HepG2 (cell line): Measurements from ENCODE around the gene TLK1. TPM values are rescaled to one million over a fixed set of nuclear protein-coding genes. Genes with fewer than 3 reads are reported as not detected.

Source experiments
- KMT2B ChIP-seq: IDR thresholded peaks from 2 replicates; pipeline ENCODE4 v1.6.1; 2016; ENCODE audit warnings: missing genetic modification reagents, missing compliant biosample characterization
- NR2C2 ChIP-seq: sonication (generic); formaldehyde crosslinking; IDR thresholded peaks from 2 replicates; pipeline ENCODE4 v1.4.0; 2020; ENCODE audit warnings: missing genetic modification reagents, mild to moderate bottlenecking, moderate library complexity, borderline replicate concordance
- TFDP2 ChIP-seq: sonication (generic); formaldehyde crosslinking; IDR thresholded peaks from 2 replicates; pipeline ENCODE4 v1.4.0; 2020; ENCODE audit warnings: missing genetic modification reagents
- XBP1 ChIP-seq: sonication (generic); formaldehyde crosslinking; IDR thresholded peaks from 2 replicates; pipeline ENCODE4 v1.5.0; 2020; ENCODE audit warnings: missing genetic modification reagents
- ZBED4 ChIP-seq: sonication (generic); formaldehyde crosslinking; IDR thresholded peaks from 2 replicates; pipeline ENCODE4 v1.4.0; 2020; ENCODE audit warnings: missing genetic modification reagents, borderline replicate concordance
- ZC3H4 ChIP-seq: sonication (generic); formaldehyde crosslinking; IDR thresholded peaks from 2 replicates; pipeline ENCODE4 v1.4.0; 2020; ENCODE audit warnings: missing genetic modification reagents, borderline replicate concordance
- ZNF382 ChIP-seq: sonication (generic); formaldehyde crosslinking; IDR thresholded peaks from 2 replicates; pipeline ENCODE4 v1.5.0; 2020; ENCODE audit warnings: missing genetic modification reagents, mild to moderate bottlenecking, borderline replicate concordance
- ZNF441 ChIP-seq: sonication (generic); formaldehyde crosslinking; IDR thresholded peaks from 2 replicates; pipeline ENCODE4 v1.7.0; 2021; ENCODE audit warnings: missing genetic modification reagents, borderline replicate concordance
- ZNF549 ChIP-seq: sonication (generic); formaldehyde crosslinking; IDR thresholded peaks from 2 replicates; pipeline ENCODE4 v1.5.0; 2020; ENCODE audit warnings: missing genetic modification reagents
- ZNF800 ChIP-seq: sonication (generic); formaldehyde crosslinking; IDR thresholded peaks from 2 replicates; pipeline ENCODE4 v1.4.0; 2020; ENCODE audit warnings: missing genetic modification reagents
- polyA plus RNA-seq, 8 experiments: library from polyadenylated mRNA; depleted of rRNA in 3 of 8; stranded (reverse) in 7 of 8; unstranded in 1 of 8; fragments of >200 nt; fragmentation: Illumina TruSeq in 4 of 8; extraction: Trizol in 4 of 8; gene quantifications; 2 replicates each; pipeline versions ENCODE4 v1.2.1 to v1.2.3, GENCODE V29; 2011 to 2016; ENCODE audit warnings: low read depth in 4 of 8, missing spikeins in 1 of 8, mixed read lengths in 1 of 8; ENCODE audit not compliant: insufficient read depth in 1 of 8
- total RNA-seq, 5 experiments: library from RNA; depleted of rRNA; stranded (reverse); fragments of >200 nt; fragmentation: Illumina TruSeq; extraction: Trizol; gene quantifications; 2 replicates each; pipeline ENCODE4 v1.2.3, GENCODE V29; 2016; ENCODE audit warnings: low read depth in 1 of 5
- TF ChIP-seq, protein P1 (sequence below): sonication (generic); formaldehyde crosslinking; IDR thresholded peaks from 2 replicates; pipeline ENCODE4 v1.5.0; 2020; ENCODE audit warnings: mild to moderate bottlenecking, missing genetic modification reagents, borderline replicate concordance
- TF ChIP-seq, protein P2 (sequence below): sonication (generic); formaldehyde crosslinking; IDR thresholded peaks from 2 replicates; pipeline ENCODE4 v1.4.0; 2020; ENCODE audit warnings: missing genetic modification reagents, borderline replicate concordance

TLK1 gene
- total and polyA plus RNA-seq, 2 of the 13 experiments (the other 11 are each of a cell fraction or from before 2014, with no cell fraction given), result 16.8 to 28.7 TPM

DNA sequence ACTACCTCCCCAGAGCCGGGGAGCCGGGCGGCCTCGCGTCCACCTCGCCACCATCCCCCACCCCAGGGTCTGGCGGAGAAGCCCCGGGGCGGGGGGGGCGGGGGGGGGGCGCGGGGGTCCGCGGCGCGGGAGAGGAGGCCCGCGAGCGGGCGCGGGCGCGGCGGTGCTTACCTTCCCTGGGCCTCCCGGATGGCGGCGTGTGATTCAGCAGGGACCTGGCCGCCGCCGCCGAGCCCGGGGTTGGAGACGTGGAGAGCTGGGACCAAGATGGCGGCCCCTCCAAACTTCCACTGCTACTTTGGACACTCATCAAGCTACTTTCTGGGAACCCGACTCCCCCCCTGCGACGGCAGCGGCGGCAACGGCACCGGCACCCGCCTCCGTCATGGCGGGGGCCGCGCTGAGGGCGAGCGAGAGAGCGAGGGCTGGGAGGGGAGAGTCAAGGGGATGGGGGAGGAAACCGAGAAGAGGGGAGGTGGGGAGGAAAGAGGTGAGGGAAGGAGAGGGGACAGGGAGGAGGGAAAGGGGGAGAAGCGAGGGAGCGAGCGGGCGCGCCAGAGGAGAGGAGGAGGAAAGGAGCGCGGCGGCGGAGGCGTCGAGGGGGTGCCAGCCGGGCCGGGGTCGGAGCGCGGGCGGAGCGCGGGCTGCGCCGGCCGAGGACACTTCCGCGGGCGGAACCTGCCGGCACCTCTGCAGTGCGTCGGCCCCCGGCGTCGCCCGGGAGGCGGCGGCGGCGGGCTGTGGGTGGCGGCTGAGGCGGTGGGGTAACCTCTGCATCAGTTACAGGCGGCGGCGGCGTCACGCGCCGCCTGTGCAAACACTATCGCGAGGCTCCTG, at the start of gene TLK1 (continued):
- TF ChIP-seq TFDP2 (CRISPR knock-in tag) (0 out of 2 replicates have a peak, but pooled peaks have one; percentile 26), ZNF549 (CRISPR knock-in tag) (no peak), ZNF441 (CRISPR knock-in tag) (peak; percentile 28; the same call in 1 of the 2 replicates), ZNF800 (CRISPR knock-in tag) (0 out of 2 replicates have a peak, but pooled peaks have one; percentile 64), ZNF382 (CRISPR knock-in tag) (no peak), ZBED4 (CRISPR knock-in tag) (no peak), XBP1 (CRISPR knock-in tag) (no peak), KMT2B (0 out of 2 replicates have a peak, but pooled peaks have one; percentile 20), ZC3H4 (no peak; the same call in 1 of the 2 replicates), NR2C2 (CRISPR knock-in tag) (no peak)
- TF ChIP-seq, protein P1, sequence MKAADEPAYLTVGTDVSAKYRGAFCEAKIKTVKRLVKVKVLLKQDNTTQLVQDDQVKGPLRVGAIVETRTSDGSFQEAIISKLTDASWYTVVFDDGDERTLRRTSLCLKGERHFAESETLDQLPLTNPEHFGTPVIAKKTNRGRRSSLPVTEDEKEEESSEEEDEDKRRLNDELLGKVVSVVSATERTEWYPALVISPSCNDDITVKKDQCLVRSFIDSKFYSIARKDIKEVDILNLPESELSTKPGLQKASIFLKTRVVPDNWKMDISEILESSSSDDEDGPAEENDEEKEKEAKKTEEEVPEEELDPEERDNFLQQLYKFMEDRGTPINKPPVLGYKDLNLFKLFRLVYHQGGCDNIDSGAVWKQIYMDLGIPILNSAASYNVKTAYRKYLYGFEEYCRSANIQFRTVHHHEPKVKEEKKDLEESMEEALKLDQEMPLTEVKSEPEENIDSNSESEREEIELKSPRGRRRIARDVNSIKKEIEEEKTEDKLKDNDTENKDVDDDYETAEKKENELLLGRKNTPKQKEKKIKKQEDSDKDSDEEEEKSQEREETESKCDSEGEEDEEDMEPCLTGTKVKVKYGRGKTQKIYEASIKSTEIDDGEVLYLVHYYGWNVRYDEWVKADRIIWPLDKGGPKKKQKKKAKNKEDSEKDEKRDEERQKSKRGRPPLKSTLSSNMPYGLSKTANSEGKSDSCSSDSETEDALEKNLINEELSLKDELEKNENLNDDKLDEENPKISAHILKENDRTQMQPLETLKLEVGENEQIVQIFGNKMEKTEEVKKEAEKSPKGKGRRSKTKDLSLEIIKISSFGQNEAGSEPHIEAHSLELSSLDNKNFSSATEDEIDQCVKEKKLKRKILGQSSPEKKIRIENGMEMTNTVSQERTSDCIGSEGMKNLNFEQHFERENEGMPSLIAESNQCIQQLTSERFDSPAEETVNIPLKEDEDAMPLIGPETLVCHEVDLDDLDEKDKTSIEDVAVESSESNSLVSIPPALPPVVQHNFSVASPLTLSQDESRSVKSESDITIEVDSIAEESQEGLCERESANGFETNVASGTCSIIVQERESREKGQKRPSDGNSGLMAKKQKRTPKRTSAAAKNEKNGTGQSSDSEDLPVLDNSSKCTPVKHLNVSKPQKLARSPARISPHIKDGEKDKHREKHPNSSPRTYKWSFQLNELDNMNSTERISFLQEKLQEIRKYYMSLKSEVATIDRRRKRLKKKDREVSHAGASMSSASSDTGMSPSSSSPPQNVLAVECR (CRISPR knock-in tag), result peak; percentile 18; the same call in 1 of the 2 replicates
- TF ChIP-seq, protein P2, sequence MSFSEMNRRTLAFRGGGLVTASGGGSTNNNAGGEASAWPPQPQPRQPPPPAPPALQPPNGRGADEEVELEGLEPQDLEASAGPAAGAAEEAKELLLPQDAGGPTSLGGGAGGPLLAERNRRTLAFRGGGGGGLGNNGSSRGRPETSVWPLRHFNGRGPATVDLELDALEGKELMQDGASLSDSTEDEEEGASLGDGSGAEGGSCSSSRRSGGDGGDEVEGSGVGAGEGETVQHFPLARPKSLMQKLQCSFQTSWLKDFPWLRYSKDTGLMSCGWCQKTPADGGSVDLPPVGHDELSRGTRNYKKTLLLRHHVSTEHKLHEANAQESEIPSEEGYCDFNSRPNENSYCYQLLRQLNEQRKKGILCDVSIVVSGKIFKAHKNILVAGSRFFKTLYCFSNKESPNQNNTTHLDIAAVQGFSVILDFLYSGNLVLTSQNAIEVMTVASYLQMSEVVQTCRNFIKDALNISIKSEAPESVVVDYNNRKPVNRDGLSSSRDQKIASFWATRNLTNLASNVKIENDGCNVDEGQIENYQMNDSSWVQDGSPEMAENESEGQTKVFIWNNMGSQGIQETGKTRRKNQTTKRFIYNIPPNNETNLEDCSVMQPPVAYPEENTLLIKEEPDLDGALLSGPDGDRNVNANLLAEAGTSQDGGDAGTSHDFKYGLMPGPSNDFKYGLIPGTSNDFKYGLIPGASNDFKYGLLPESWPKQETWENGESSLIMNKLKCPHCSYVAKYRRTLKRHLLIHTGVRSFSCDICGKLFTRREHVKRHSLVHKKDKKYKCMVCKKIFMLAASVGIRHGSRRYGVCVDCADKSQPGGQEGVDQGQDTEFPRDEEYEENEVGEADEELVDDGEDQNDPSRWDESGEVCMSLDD (CRISPR knock-in tag), result no peak
